GM12878 (cell line): Measurements from ENCODE around the gene CCDC34. TPM values are rescaled to one million over a fixed set of nuclear protein-coding genes. Genes with fewer than 3 reads are reported as not detected.

Experiments
- ATAC-seq: fragments of 200-7000 bp; cut with Tn5 transposase; 3 replicates; pipeline ENCODE4 v1.9.1; 2020; ENCODE audit warnings: mild to moderate bottlenecking, moderate library complexity
- BruUV-seq: library from RNA; stranded (reverse); fragments of 400-500 nt; replicated peaks from 2 replicates; lab custom pipeline; 2021; lab: Mats Ljungman, UMichigan
- CTCF ChIA-PET: fragments of 300-600 bp; sonication (Branson Sonifier 250); formaldehyde crosslinking; extraction: SDS; loops from one replicate; lab custom pipeline; 2021; ENCODE audit warnings: inconsistent platforms; lab: Yijun Ruan, JAX
- POLR2A ChIA-PET: fragments of 350-600 bp; formaldehyde crosslinking; extraction: SDS; loops from one replicate; lab custom pipeline; 2021; ENCODE audit warnings: inconsistent platforms; lab: Charles Lee
- RAD21 ChIA-PET: fragments of 300-600 bp; sonication (Branson Sonifier 250); formaldehyde crosslinking; loops from one replicate; lab custom pipeline; 2023; ENCODE audit warnings: antibody characterized with exemption; ENCODE audit not compliant: unreplicated experiment; lab: Charles Lee
- SMC1A ChIA-PET: fragments of 300-600 bp; sonication (Branson Sonifier 250); formaldehyde crosslinking; loops from one replicate; lab custom pipeline; 2023; ENCODE audit not compliant: unreplicated experiment, uncharacterized antibody; lab: Charles Lee
- DNase-seq: peaks from one replicate; pipeline ENCODE4 v3.0.0-alpha.2; 2011; ENCODE audit warnings: low read depth, low spot score
- FAIRE-seq: peaks from 3 replicates; lab custom pipeline; 2011; peaks lifted over from hg19 to GRCh38; lab: Jason Lieb, UNC
- H2AFZ ChIP-seq: 2 replicates; pipeline ENCODE4 v1.6.0; 2011; ENCODE audit warnings: low read depth, low read length, control low read depth; ENCODE audit not compliant: control insufficient read depth
- H3K27ac ChIP-seq: 2 replicates; pipeline ENCODE4 v1.5.1; 2011; ENCODE audit warnings: control low read depth; ENCODE audit not compliant: control insufficient read depth, insufficient read depth
- H3K27me3 ChIP-seq, 2 experiments: replicated peaks in 1 of 2; 2 replicates each; pipeline versions ENCODE4 v1.6.0 to v1.6.1; 2011; ENCODE audit warnings: low read length in 1 of 2; ENCODE audit not compliant: control insufficient read depth in 2 of 2, insufficient read depth in 2 of 2
- H3K36me3 ChIP-seq, 2 experiments: 2 replicates each; pipeline ENCODE4 v1.5.1; 2011; ENCODE audit warnings: low read length in 1 of 2; ENCODE audit not compliant: control insufficient read depth in 2 of 2, insufficient read depth in 2 of 2
- H3K4me1 ChIP-seq: 2 replicates; pipeline ENCODE4 v1.6.1; 2011; ENCODE audit warnings: mild to moderate bottlenecking, low read length, moderate library complexity, mixed read lengths; ENCODE audit not compliant: control insufficient read depth, insufficient read depth
- H3K4me2 ChIP-seq: 2 replicates; pipeline ENCODE4 v1.6.0; 2011; ENCODE audit warnings: control low read depth; ENCODE audit not compliant: control insufficient read depth, insufficient read depth
- H3K4me3 ChIP-seq: fragments of 200-600 bp; sonication (generic); 2 replicates; pipeline ENCODE4 v1.5.1; 2016
- H3K79me2 ChIP-seq: 2 replicates; pipeline ENCODE4 v1.6.0; 2011; ENCODE audit warnings: low read length; ENCODE audit not compliant: control insufficient read depth, insufficient read depth
- H3K9ac ChIP-seq: 2 replicates; pipeline ENCODE4 v1.8.0; 2011; ENCODE audit warnings: low read length, control low read depth, mixed read lengths; ENCODE audit not compliant: control insufficient read depth, insufficient read depth
- H3K9me3 ChIP-seq: replicated peaks from 3 replicates; pipeline ENCODE4 v1.5.1; 2011; ENCODE audit warnings: mild to moderate bottlenecking, low read length; ENCODE audit not compliant: control insufficient read depth, insufficient read depth
- H4K20me1 ChIP-seq: 2 replicates; pipeline ENCODE4 v1.6.0; 2011; ENCODE audit not compliant: control insufficient read depth, insufficient read depth
- CBX3 ChIP-seq: fragments of 200-600 bp; sonication (generic); IDR thresholded peaks from 2 replicates; pipeline ENCODE4 v1.6.1; 2016; ENCODE audit warnings: low read depth, borderline replicate concordance
- CUX1 ChIP-seq: IDR thresholded peaks from 2 replicates; pipeline ENCODE4 v1.6.1; 2012; ENCODE audit warnings: improper control_type of control experiment, low read depth, low read length; ENCODE audit not compliant: insufficient replicate concordance
- ELK1 ChIP-seq: IDR thresholded peaks from 2 replicates; pipeline ENCODE4 v1.6.1; 2012; ENCODE audit warnings: low read depth, low read length, improper control_type of control experiment
- ETV6 ChIP-seq, 2 experiments: fragments of 450-650 bp in 1 of 2; IDR thresholded peaks in 1 of 2; conservative IDR thresholded peaks in 1 of 2; 2 replicates each; pipeline ENCODE4 v1.6.1; 2014; ENCODE audit warnings: antibody characterized with exemption in 1 of 2, borderline replicate concordance in 1 of 2, low read depth in 1 of 2, mild to moderate bottlenecking in 1 of 2, moderate library complexity in 1 of 2
- HSF1 ChIP-seq: fragments of 150-350 bp; IDR thresholded peaks from 2 replicates; pipeline ENCODE4 v1.6.1; 2014; ENCODE audit warnings: mild to moderate bottlenecking, low read depth, low read length
- KAT2A ChIP-seq: conservative IDR thresholded peaks from 2 replicates; pipeline ENCODE4 v1.6.1; 2011; ENCODE audit warnings: low read depth, low read length; ENCODE audit not compliant: control insufficient read depth
- MYC ChIP-seq: IDR thresholded peaks from 2 replicates; pipeline ENCODE4 v1.6.1; 2011; ENCODE audit warnings: mild to moderate bottlenecking, low read length, moderate library complexity, inconsistent platforms; ENCODE audit not compliant: insufficient read depth, insufficient replicate concordance, insufficient read length, severe bottlenecking
- NR2C2 ChIP-seq: IDR thresholded peaks from 2 replicates; pipeline ENCODE4 v1.6.1; 2011; ENCODE audit warnings: borderline replicate concordance, low read depth; ENCODE audit not compliant: control insufficient read depth, insufficient read length
- NR2F1 ChIP-seq: fragments of 450-650 bp; conservative IDR thresholded peaks from 2 replicates; pipeline ENCODE4 v1.6.1; 2017; ENCODE audit warnings: mild to moderate bottlenecking
- RAD51 ChIP-seq: fragments of 450-650 bp; IDR thresholded peaks from 2 replicates; pipeline ENCODE4 v1.6.1; 2016; ENCODE audit warnings: moderate library complexity, mild to moderate bottlenecking, inconsistent platforms
- TCF12 ChIP-seq: IDR thresholded peaks from 2 replicates; pipeline ENCODE4 v1.6.1; 2011; ENCODE audit warnings: low read depth, mild to moderate bottlenecking, low read length
- WGBS: methylation state at CpG from one replicate; pipeline ENCODE4 v1.1.6; 2016; ENCODE audit warnings: low lambda C conversion rate; ENCODE audit not compliant: insufficient replicate concordance, insufficient coverage; ENCODE audit errors: missing lambda C conversion rate; 5-methylcytosine and 5-hydroxymethylcytosine counted together
- in situ Hi-C: fragments of 300-500 bp; cut with MboI; formaldehyde crosslinking; loops from 9 replicates; pipeline ENCODE4 v1.14.3; 2018; ENCODE audit warnings: mixed read lengths
- intact Hi-C: fragments of 100-400 bp; cut with micrococcal nuclease; formaldehyde crosslinking; loops from one replicate; pipeline ENCODE4 v1.14.2; 2022; ENCODE audit not compliant: unreplicated experiment
- polyA plus RNA-seq, 11 experiments: library from polyadenylated mRNA; depleted of rRNA in 4 of 11; unstranded in 6 of 11; stranded (reverse) in 5 of 11; fragments of >200 nt; fragmentation: Nextera tagmentation in 4 of 11; fragmentation: Illumina TruSeq in 1 of 11; extraction: Ambion mirVana in 4 of 11; extraction: Trizol in 1 of 11; gene quantifications; 1 replicate in 1 of 11; 2 replicates in 10 of 11; pipeline versions ENCODE4 v1.2.1 to v1.2.3, GENCODE V29; 2011 to 2016; ENCODE audit warnings: inconsistent platforms in 2 of 11, missing spikeins in 2 of 11, low read depth in 1 of 11
- total RNA-seq, 4 experiments: library from RNA; depleted of rRNA in 3 of 4; stranded (reverse); fragments of >200 nt in 3 of 4; fragmentation: Illumina TruSeq in 1 of 4; extraction: Trizol in 1 of 4; gene quantifications; 2 replicates each; pipeline versions ENCODE4 v1.2.1 to v1.2.3, GENCODE V29; 2013 to 2021

CCDC34 gene
- total and polyA plus RNA-seq, 10 of the 15 experiments (the other 5 are each of a cell fraction or from before 2014, with no cell fraction given) = 6.2 to 39.1 (median 14.6) TPM

- no peak for TF ChIP-seq ETV6 (conservative IDR thresholded peaks at IDR 0.05 in 1 of 2, IDR thresholded peaks at IDR 0.05 in 1 of 2; ENCODE audit: borderline replicate concordance in 1 of 2, low read depth in 1 of 2)
- no peak for TF ChIP-seq TCF12
Measured at GRCh38 chr11:27358296-27358695, 4.7 kb downstream of the CCDC34 start (continued).

GRCh38 chr11:27357250-27357649 lies 5.8 kb downstream of the CCDC34 start:
- CTCF ChIA-PET = no interaction called here
- H3K4me1 ChIP-seq = no peaks in the 10 kb centered on the region
- no TSS peak for BruUV-seq
- no peaks in the 10 kb centered on the region for H3K79me2 ChIP-seq
- no peak overlapping the region for H3K9ac ChIP-seq
- no peaks in the 10 kb centered on the region for H3K27me3 ChIP-seq
- RAD21 ChIA-PET = no interaction called here
- H3K4me3 ChIP-seq = no peak overlapping the region
- in situ Hi-C loops = no loop called here
- no peak for TF ChIP-seq ELK1
- no peak for TF ChIP-seq HSF1
- no peak for TF ChIP-seq NR2F1
- TF ChIP-seq NR2C2 = no peak
- TF ChIP-seq CUX1 = no peak
- TF ChIP-seq KAT2A = no peak
- no peak for TF ChIP-seq CBX3
- TF ChIP-seq RAD51 = no peak
- TF ChIP-seq MYC = no peak
- POLR2A ChIA-PET = no interaction called here
- DNase-seq = no peak
- intact Hi-C loops = no loop called here
- ATAC-seq = no peak
- WGBS = 96% methylated on average over 4 of the region's 4 CpGs
- H3K4me2 ChIP-seq = no peak overlapping the region
- FAIRE-seq = no peak
- no peaks in the 10 kb centered on the region for H3K36me3 ChIP-seq
- H4K20me1 ChIP-seq = no peaks in the 10 kb centered on the region
- no peak overlapping the region for H3K27ac ChIP-seq
- H2AFZ ChIP-seq = no peak overlapping the region
- SMC1A ChIA-PET = no interaction called here
- H3K9me3 ChIP-seq = no peaks in the 10 kb centered on the region
